ENCODE data around the gene NDUFA8.

Gene NDUFA8

DNA sequence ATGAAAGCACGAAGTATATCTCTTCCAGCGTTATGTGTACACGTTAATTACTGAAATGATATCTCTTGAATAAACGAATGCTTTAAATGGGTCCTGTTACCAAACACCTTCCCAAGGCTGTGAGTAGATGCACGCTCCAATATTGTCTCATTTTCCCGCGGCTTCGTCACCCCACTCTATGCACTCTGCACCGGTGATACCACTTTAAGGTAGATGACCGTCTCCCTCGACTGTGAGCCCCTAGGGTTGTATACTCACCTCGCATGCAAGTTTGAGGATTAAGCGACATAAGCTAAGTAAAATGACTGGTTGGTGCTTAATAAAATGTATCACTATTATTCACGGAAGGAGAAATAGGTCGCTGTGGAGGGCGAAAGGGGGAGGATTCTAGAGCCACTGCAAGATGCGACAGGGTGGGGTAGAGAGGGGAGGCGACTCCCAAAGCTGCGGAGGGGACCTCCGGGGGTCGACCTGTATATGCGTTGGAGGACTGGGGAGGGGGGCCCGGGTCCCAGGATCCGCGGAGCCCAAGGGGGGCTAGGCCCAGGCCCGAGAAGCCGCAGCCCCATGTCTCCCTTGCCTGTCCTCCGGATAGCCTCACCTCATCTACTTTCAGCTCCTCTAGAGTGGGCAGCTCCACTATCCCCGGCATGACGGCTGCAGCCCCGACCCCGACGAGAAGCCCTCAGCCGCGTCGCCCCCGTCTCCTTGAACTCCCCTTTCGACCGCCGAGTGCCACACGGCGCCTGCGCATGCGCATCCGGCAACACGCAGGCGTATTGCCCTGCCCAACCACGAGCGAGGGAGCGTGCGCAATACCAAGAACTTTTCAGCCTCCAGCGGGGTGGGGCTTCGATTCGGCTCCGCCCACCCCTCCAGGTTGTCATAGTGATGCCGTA is at the start of gene NDUFA8, which contains the start of gene MORN5:
NDUFA8 (minus strand) TSS at position 754 of the 899 bp plus-strand sequence; CDS start at position 652, 102 bp downstream.
MORN5 (plus strand) TSS at position 883 of the 899 bp plus-strand sequence. CDS start 65 bp downstream, outside the sequence.
- in situ Hi-C loops (cut with HindIII; ENCODE audit: low sequenced_read_pairs) = no loop called here

DNA sequence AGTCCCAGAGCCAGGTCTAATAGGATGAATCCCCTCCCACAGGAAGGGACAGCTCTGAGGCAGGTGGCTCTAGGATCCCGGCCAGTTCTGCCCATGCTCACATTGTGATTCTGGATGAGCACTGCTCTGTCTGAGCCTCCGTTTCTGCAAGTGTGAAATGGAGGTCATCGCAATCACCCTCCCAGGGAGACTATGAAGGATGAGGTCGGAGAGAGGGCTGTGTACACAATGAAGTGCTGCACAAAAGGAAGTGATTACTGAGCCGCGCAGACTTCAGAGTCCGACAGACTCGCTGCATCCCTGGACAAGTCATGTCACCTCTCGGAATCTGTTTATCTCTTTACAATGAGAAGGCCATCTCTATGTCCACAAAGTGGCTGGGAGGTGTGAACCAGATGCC is 47.5 kb upstream of the NDUFA8 start:
- in situ Hi-C loops (cut with HindIII; ENCODE audit: low sequenced_read_pairs) = loop anchor here (5.0 kb wide), 1 partner anchor 145 kb away; no protein-coding TSS in a partner anchor

- in situ Hi-C loops (cut with HindIII; ENCODE audit: low sequenced_read_pairs) = loop anchor here (5.0 kb wide), 1 partner anchor 146 kb away; no protein-coding TSS in a partner anchor
Measured at GRCh38 chr9:122206118-122207046, 46.8 kb upstream of the NDUFA8 start.

GRCh38 chr9:122205176-122205575 is 45.6 kb upstream of the NDUFA8 start:
- in situ Hi-C loops (cut with HindIII; ENCODE audit: low sequenced_read_pairs) = loop anchor here (5.0 kb wide), 1 partner anchor 147 kb away; no protein-coding TSS in a partner anchor

GRCh38 chr9:122204491-122204890 is 44.9 kb upstream of the NDUFA8 start:
- in situ Hi-C loops (cut with HindIII; ENCODE audit: low sequenced_read_pairs) = no loop called here

DNA sequence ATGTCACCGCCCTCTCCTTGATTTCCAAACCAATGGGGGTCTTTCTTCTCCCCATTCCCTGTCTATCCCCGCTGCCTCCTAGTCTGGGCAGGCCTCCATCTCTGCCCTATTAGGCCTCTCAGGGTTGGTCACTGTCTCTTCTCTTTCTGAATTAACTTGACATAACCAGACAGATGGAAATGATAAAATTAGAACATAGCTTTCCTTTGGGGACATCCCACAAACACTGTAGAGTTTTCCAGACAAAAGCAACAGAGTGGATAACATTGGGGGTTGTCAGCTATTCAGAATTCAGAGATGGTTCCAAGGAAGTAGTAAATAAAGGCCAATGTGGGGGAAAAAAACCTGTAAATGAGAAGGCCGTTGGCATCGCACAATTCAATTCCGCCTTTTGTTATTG is 44.5 kb upstream of the NDUFA8 start:
- in situ Hi-C loops (cut with HindIII; ENCODE audit: low sequenced_read_pairs) = no loop called here

DNA sequence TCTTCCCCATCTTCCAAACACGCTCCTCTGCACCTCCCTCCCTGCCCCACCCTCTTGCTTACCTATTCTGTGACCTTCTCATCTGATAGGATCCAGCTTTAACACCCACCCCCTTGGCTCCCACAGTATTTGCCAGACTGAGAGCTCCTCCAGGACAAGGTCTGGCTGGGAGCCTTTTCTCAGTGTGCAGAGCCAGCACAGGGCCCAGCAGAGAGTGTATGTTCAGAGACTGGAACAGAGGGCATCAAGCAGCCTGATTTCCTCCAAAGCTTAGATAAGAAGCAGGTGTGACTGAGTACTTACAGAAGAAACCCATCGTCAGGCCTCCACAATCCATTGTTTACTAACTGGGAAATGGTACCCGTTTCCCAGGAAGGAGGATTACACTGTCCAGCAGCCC is 42.5 kb upstream of the NDUFA8 start:
- in situ Hi-C loops (cut with HindIII; ENCODE audit: low sequenced_read_pairs) = no loop called here

DNA sequence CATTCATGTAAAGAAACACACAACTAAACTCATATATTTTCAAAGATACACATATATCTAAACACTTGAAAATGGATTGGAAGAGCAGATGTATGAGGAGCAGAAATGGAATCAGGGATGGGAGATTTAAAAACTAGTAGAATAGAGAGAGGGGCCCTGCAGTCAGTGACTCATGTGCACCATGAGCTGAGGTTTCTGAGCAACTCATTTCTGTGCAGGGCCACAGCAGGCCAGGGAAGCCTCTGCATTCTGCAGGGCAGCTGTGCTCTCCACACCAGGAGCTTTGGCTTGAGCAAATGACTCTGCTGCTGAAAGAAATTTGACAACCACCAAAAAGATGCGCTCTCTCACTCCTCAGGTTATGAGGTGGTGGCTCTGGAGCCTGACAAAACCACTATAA is 42.1 kb upstream of the NDUFA8 start:
- in situ Hi-C loops (cut with HindIII; ENCODE audit: low sequenced_read_pairs) = no loop called here

DNA sequence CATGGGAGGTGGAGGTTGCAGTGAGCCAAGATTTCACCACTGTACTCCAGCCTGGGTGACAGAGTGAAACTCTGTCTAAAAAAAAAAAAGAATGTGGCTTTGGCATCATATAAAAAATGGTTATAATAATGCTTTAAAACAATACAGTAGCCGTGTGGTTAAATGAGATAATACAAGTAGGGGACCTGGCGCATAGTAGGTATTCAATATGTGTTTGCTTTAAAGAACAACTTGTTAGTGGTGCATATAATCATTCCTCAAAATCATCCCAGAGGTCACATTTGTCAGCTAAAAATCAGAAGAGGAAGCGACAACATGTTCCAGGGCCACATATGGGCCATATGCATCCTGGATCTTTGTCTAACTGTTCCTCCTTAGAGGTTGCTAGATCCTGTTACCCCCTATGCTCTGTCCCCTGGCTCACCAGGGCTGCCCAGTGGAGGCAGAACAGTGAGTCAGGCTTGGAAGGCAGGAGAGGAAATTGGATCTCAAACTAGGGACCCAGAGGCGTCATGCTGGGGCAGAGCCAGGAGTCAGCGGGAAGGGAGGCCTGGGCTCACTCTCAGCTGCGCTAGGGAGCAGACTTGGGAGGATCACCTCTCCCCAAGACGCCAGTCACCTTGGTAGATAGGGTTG is 41.5 kb upstream of the NDUFA8 start:
- in situ Hi-C loops (cut with HindIII; ENCODE audit: low sequenced_read_pairs) = no loop called here

- in situ Hi-C loops (cut with HindIII; ENCODE audit: low sequenced_read_pairs) = no loop called here
Measured at GRCh38 chr9:122197882-122198281, 38.3 kb upstream of the NDUFA8 start.

- in situ Hi-C loops (cut with HindIII; ENCODE audit: low sequenced_read_pairs) = no loop called here
Measured at GRCh38 chr9:122197426-122197825, 37.8 kb upstream of the NDUFA8 start.

DNA sequence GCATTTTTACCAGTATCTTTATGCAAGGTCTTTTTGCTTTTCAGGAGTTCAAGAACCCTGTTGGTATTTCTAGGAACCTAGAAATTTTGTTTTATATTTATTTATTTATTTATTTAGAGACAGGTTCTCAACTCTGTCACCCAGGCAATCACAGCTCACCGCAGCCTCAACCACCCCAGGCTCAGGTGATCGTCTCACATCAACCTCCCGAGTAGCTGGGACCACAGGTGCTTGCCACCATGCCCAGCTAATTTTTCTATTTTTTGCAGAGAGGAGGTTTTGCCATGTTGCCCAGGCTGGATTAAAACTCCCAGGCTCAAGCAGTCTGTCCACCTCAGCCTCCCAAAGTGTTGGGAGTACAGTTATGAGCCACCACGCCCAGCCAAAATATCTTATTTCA is 36.3 kb upstream of the NDUFA8 start:
- in situ Hi-C loops (cut with HindIII; ENCODE audit: low sequenced_read_pairs) = no loop called here

GRCh38 chr9:122193651-122194050 is 34.1 kb upstream of the NDUFA8 start:
- in situ Hi-C loops (cut with HindIII; ENCODE audit: low sequenced_read_pairs) = loop anchor here (5.0 kb wide), 1 partner anchor 41 kb away; no protein-coding TSS in a partner anchor

GRCh38 chr9:122192914-122193525 is 33.4 kb upstream of the NDUFA8 start:
- in situ Hi-C loops (cut with HindIII; ENCODE audit: low sequenced_read_pairs) = loop anchor here (5.0 kb wide), 1 partner anchor 41 kb away; no protein-coding TSS in a partner anchor

DNA sequence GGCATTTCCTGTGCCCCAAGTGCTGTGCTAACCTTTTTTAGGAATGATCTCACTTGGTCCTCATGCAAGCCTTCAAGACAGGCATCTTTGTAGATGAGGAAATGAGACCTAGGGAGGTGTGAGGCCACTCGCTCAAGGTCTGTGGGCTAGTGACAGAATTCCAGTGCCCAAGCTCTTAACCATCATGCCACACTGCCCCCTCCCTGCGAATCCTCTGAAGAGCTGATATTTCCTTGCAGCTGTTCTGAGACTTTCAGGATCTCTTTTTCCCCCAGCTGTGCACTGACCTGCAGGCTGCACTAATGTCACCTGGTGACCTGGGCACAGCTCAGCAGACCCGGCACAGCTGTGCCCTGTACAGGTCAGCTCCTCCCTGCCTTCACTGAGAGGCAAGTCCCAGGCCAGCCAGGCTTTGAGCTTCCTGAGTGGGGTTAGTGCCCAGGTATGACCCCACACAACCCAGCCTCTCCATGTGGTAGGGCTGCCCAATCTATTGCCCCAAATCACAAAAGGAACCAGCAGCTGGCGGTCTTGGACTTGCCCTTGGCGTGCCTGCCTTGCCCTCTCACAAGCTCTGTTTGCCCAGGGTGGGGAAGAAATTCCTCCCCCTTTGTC is 32.8 kb upstream of the NDUFA8 start:
- in situ Hi-C loops (cut with HindIII; ENCODE audit: low sequenced_read_pairs) = loop anchor here (5.0 kb wide), 1 partner anchor 40 kb away; no protein-coding TSS in a partner anchor

DNA sequence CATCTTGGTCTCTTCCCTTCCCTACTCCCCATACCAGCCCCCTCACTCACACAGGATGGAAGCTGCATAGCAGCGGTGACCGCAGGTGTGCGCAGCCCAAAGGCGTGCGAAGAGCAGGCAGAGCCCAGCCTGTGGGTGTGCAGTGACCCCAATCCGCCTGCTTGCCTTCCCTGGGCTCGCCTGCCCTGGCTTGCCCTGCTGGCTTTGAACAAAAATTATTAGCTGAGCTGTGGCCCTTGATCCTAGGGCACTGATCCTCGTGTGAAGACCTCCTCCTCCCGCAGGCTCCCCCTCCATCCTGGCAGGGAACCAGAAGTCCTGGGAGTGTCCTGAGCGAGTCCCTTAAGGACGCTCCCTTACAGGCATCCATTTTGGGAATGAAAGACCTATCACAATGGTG is 32.0 kb upstream of the NDUFA8 start:
- in situ Hi-C loops (cut with HindIII; ENCODE audit: low sequenced_read_pairs) = loop anchor here (5.0 kb wide), 1 partner anchor 39 kb away; no protein-coding TSS in a partner anchor

GRCh38 chr9:122190597-122191381 is 31.2 kb upstream of the NDUFA8 start:
- in situ Hi-C loops (cut with HindIII; ENCODE audit: low sequenced_read_pairs) = loop anchor here (5.0 kb wide), 1 partner anchor 38 kb away; no protein-coding TSS in a partner anchor

- in situ Hi-C loops (cut with HindIII; ENCODE audit: low sequenced_read_pairs) = no loop called here
Measured at GRCh38 chr9:122188369-122188768, 28.8 kb upstream of the NDUFA8 start.
